ENCODE data around the gene FUT8.

FUT8 gene

GRCh38 chr14:65496178-65496993 is 83.9 kb downstream of the FUT8 start:
- peak; percentile 34 for DNase-seq

GRCh38 chr14:65499138-65499537 is 86.6 kb downstream of the FUT8 start:
- DNase-seq = no peak

DNA sequence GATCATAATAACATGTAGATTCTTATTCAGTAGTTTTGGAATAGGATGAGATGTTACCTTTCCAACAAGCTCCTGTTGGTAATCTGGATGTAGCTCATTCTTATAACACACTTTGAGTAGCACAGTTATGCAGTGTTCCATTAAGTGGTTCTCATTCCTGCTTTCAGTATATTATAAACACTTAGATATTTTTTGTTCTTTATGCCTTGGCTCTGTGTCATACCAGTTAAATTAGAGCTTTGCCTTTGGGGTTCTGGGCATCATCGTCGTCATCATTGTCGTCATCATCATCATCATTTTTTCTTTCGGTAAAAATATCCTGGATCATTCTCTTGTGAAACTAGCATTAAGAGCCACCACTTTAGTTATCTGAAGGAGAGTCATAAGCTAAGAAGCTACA is 87.5 kb downstream of the FUT8 start:
- DNase-seq = no peak

GRCh38 chr14:65501328-65501727 is 88.8 kb downstream of the FUT8 start:
- no peak for DNase-seq

- peak; percentile 80 for DNase-seq
Measured at GRCh38 chr14:65502676-65503124, 90.2 kb downstream of the FUT8 start.

- DNase-seq = no peak
Measured at GRCh38 chr14:65503771-65504170, 91.2 kb downstream of the FUT8 start.

DNA sequence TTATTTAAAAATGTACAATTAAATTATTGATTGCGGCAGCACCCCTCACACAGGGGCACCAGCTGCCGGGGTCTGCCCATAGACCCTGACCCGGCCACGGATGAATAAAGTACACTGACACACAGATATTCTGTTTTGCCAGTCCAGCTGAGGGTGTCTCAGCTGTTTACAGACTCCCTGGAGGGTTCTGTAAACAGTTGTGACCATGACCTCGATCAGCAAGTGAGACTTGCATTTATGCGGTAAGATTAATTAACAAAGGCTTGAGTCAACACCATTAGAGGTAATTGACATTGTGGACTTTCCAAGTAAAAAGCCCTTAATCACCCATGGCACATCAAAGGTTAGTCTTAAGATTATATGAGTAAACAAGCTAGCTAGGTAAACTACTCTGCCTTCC is 94.3 kb downstream of the FUT8 start:
- DNase-seq = no peak

- no peak for DNase-seq
Measured at GRCh38 chr14:65509842-65510241, 97.3 kb downstream of the FUT8 start.

GRCh38 chr14:65513671-65514070 is 101.1 kb downstream of the FUT8 start:
- DNase-seq = no peak

DNA sequence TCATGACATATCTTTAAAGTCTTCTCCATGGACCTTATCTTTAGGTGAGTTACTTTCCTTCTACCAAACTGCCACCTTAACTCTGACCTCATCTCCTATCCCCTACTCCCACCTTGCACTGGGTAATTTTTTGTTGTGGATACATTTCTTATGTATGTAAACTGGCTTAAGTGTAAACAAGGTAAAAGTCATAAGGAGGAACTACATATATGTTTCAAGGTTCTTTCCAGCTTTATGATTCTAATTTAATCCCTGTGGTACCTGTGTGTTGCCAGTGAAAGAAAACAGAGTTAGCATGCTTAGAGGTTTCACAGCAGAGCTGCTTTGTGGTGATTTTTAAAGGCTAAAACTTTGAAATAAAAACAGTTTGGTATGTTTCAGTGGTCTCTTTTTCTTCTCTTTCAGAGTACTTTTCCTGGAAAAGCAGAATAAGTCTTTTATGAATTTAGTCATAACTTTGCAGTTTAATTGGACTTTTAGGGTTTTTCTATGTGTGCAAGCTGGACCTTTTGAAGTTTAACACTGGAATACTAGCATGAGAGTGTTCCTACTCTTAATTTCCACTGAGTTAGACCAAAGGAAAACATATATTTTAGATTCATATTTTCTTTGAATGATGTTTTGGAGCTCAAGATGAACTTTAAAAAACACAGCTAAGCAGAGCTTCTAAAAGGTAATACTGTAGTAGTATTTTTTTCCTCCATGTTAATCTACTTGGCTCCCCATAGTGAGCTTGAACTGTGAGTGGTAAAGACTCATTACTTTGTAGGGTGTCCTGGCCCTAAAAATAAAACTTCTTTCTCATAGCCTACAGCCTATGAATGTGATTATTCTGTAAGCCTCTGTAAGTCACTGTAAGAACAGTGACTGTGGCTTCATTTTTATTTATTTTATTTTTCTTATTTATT is 105.4 kb downstream of the FUT8 start:
- DNase-seq = no peak

- no peak for DNase-seq
Measured at GRCh38 chr14:65528069-65528468, 115.5 kb downstream of the FUT8 start.

DNA sequence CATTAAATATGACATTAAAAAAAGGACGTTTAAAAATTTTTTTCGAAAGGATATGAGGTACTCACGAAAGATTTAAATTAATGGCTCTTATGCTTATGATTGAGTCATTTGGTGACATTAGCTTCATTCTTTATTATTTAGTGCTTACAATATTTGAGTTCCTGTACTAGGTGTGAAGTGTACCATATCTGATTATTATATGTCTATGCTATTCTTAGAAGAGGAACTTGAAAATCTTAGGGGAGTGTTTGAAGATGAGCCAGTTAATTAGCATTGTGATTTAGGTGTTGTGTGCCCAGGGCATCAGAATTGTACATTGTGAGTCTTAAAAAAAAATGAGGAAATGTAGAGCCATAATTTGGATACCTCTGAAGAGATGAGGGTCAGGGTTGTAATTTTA is 118.6 kb downstream of the FUT8 start:
- no peak for DNase-seq

- DNase-seq = no peak
Measured at GRCh38 chr14:65533736-65534404, 121.3 kb downstream of the FUT8 start.

DNA sequence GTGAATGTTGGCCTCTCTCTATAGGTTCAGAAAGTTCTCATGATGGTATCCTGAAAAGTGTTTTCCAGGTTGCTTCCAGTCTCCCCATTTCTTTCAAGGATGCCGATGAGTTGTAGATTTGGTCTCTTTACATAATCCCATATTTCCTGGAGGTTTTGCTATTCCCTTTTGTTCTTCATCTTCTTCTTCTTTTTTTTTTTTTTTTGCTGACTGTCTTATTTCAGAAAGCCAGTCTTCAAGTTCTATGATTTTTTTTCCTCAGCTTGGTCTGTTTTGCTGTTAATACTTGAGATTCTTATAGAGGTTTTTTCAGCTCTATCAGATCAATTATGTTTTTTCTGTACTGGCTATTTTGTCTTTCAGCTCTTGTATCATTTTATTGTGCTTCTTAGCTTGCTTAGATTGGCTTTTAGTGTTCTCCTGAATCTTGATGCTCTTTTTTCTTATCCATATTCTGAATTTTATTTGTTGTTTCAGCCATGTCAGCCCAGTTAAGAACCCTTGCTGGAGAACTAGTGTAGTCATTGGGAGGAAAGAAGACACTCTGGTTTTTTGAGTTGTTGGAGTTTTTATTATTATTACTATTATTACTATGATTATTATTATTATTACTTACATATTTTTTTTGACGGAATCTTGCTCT is 124.4 kb downstream of the FUT8 start:
- no peak for DNase-seq

GRCh38 chr14:65548878-65549277 is 136.3 kb downstream of the FUT8 start:
- no peak for DNase-seq

GRCh38 chr14:65549429-65549828 is 136.9 kb downstream of the FUT8 start:
- no peak for DNase-seq

DNA sequence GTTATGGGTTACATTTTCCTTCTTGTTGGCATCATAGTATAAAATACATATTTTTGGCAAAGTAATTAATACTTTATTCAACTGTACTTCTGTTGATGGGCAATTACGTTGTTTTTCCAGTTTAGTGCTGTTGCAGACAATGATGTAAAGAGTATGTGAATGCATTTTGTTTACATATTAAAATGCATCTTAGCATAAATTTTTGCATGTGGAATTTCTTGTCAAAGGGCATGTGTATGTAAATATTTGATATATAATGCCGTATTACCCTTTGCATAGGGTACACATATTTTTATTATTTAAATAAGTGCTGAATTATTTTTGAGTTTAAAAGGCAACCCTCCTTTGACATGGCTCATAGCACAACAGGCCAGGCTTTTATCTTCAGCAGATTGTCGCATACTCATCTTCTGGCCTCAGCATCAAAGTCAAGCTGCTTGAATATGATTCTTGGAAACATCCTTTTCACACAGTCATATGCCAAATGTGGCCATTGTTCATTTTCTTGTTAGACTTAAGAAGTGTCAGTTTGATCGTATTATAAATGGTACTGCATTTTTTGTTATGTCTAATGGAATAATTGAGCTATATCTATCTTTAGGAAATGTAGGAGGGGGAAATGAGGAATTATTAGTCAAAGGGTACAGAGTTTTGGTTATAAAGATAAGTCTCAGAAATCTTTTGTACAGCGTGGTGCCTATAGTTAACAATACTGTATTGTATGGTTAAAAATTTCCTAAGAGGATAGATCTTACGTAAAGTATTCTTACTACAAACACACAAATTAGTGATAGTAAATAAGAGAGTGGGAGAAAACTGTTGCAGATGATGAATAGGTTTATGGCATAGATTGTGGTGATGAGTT is 138.5 kb downstream of the FUT8 start:
- DNase-seq = no peak

GRCh38 chr14:65552724-65553123 is 140.2 kb downstream of the FUT8 start:
- DNase-seq = no peak

- no peak for DNase-seq
Measured at GRCh38 chr14:65554837-65555236, 142.3 kb downstream of the FUT8 start.

DNA sequence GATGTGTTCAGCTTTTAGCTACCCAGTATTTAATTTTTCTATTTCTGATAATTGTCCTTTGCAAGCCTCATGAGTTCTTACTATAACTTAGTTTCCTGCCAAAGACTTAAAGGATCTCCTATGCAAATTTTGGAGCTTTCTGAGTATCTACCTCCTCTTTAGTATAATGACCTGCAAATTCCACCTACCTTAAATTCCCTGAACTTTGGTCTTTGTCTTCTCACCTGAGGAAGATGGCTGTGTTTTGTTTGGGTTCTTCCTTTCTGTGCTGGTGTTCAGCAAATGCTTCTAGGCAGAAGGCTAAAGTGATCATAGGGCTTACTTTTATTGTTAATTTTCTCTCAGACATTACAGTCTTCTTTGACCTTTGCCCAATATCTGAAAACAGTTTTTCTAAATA is 142.8 kb downstream of the FUT8 start:
- DNase-seq = no peak

- no peak for DNase-seq
Measured at GRCh38 chr14:65558363-65558762, 145.8 kb downstream of the FUT8 start.
